SKM-1 (cell line): ENCODE results near the gene FBRSL1.

ENCODE experiments used
- DNase-seq: peaks from one replicate; lab custom pipeline; 2025; ENCODE audit not compliant: unreplicated experiment; lab: John Stamatoyannopoulos, UW

The FBRSL1 gene

DNA sequence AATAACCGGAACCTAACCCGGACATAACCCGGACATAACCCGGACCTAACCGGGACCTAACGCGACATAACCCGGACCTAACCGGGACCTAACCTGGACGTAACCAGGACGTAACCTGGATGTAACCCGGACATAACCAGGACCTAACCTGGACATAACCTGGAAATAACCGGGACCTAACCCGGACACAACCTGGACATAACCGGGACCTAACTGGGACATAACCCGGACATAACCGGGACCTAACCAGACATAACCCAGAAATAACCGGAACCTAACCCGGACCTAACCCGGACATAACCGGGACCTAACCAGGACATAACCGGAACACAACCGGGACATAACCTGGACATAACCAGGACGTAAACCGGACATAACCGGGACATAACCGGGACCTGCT is 6.7 kb upstream of the FBRSL1 start:
- DNase-seq: no peak

DNA sequence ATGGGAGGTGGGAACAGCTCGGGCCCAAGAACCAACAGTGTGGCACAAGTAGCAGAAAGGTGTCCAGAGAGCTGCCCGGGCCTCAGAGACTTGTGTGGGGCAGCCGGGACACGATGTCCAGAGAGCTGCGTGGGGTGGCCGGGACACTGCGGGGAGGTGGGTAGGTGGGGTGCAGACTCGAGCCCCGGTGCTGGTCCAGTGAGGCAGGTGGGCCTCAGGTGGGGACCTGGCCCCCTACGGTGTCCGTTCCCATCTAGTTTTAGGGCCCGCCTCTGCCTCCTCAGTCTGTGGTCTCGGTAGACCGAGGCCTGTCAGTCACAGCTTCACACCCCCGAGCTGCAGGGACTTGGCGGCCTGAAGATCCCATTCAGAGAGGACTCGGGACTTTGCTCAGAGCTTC is 6.3 kb upstream of the FBRSL1 start:
- no peak for DNase-seq

DNA sequence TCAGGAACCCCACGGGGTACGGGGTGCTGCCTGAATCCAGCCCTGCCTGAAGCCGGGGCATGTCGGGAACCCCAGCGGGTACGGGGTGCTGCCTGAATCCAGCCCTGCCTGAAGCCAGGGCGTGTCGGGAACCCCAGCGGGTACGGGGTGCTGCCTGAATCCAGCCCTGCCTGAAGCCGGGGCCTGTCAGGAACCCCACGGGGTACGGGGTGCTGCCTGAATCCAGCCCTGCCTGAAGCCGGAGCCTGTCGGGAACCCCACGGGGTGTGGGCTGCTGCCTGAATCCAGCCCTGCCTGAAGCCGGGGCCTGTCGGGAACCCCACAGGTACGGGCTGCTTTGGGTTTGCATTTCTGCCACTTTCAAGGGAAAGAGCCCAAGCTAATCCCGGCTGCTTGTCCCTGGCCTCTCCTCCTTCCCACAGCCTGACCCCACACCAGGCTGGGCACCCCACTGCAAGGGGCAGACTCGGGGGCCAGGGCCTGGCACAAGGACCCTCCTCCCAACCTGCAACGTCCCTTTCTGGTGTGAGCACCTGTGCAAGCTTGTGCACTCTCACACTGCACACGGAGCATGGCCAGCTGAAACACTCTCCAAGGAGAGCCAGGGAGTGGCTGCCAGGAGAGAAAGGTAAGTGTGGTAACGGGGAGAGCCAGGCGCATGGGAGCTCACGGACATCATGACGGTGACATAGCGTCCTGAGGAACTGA is 5.6 kb upstream of the FBRSL1 start:
- DNase-seq: no peak

DNA sequence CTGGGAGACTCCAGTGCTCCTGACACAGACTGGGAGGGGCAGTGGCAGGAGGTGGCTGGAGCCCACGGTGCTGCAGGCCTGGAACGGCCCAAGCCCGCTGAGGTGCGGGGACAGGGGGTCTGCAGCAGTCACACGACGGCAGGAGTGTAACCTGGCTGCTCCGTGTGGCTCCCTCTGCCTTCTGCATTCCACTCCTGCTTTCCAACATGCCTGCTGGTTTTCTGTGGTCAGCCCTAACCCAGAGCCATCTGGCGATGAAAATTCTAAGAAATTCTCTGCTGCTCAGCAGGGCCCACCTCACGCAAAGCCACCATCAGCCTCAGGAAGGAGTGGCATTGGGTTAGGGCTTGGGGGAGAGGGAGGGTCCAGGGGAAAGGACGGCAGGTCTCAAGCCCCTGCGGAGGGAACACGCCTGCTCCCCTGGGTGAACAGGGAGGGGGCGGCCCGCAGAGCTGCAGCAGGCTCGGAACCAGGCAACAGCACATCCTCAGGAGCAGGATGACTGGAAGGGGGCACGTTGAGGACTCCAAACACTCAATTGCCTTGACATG is 5.0 kb upstream of the FBRSL1 start:
- no peak for DNase-seq

DNA sequence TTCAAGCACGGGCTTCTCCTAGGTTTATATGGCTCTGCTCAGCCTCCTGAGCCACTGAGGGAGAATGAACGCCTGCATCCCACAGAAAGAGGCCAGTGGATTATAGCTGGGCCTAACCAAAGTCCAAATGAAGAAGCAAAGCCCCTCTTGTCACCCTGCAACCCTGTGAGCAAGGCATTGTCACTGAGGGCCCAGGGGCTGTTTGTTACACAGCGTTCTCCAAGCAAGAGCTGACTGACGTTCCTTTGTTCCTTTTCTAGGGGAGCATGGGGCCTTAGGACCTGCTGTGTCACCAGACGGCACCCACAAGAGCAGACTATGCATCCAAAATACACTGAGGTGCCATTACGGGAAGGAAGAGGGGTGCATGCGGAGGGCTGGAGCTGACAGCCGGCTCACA is 4.3 kb upstream of the FBRSL1 start:
- DNase-seq: no peak

DNA sequence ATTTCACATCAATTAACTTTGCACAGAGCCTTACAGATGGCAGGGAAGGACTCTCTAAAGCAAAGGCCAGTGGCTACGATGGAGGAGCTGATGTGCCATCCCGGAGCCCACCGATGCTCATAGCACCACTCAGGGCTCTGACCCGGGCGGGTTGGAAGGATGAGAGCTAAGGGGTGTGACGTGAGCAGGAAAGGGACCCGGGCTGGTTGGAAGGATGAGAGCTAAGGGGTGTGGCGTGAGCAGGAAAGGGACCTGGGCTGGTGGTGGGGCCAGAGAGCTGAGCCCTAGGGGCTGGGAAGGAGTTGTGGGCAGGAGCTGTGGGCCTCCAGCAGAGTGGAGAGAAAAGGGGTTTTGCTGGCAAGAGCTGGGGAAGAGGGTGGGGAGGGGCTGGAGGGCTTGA is 3.8 kb upstream of the FBRSL1 start:
- no peak for DNase-seq

DNA sequence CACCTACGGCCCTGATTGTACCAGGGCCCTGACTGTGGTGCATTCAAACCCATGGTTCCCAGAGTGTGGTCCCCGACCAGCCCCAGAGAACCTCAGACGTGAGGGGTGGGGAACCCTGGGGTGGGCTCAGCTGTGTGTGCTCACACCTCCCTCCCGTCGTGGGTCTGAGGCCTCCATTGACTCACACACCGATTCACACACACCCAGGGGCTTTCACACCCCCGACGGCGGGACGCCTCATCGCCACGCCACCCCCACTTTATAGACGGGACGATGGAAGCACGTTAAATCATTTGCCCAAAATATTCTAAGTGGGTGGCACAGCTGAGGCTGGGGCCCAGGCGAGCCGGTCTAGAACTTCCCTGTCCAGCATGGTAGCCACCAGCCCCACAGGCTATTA is 3.4 kb upstream of the FBRSL1 start:
- DNase-seq: no peak

DNA sequence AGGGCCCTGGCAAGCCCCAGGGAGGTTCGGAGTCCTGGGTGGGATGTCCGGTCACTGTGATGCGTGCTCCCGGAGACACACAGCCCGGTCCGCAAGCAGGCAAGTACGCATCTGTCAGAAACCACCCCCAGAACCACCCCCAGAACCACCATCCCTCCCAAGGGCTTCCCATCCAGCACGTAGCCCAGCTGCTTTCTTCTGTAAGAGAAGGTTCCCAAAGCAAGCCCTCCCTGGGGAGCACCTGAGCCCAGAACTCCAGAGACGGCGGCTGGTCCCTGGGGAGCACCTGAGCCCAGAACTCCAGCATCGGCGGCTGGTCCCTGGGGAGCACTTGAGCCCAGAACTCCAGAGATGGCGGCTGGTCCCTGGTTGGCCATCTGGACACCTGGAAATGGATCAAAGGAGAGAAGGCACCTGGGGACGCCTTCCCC is 2.6 kb upstream of the FBRSL1 start:
- DNase-seq: no peak

DNA sequence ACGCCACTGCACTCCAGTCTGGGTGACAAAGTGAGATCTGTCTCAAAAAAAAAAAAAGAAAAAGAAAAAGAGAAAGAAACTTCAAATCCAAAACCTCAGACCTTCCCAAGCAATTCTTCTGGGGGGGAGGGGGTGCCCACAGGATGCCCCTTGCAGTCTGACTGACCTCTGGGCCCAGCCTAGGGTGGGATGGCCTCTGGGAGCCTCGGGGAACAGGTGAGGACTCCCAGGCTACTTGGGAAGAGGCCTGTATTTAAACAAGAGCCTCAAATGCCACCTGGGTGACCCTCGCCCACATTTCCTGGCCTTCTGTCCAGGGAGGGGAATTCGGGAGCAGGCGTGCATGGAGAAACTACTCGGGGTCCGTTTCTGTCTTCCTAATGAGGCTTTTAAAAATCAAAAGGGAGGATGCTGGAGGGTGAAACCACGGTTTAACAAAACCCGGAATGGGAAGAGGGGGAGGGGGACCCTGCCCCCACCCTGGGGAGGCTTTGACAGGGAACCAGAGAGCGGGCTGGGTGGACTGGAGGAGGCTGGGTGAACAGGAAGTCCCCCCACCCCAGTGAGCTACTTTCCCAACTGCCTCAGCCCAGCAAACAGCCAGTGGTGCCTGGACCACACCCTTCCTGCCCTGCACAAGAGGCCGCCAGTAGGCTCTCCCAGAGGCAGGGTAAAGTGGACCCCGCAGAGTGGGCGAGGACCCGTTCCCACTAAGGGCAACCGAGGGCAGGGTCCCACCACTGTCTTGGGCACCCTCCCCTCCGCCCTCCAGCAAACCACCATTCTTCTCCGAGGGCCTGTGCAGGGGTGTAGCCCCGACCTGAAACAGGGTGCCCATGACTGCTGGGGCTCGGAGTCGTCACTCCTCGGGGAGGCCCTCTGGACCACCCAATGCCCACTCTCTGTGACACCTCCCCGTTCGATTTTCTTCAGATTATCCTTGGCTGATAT is 1.5 kb upstream of the FBRSL1 start:
- DNase-seq: peak; percentile 44

DNA sequence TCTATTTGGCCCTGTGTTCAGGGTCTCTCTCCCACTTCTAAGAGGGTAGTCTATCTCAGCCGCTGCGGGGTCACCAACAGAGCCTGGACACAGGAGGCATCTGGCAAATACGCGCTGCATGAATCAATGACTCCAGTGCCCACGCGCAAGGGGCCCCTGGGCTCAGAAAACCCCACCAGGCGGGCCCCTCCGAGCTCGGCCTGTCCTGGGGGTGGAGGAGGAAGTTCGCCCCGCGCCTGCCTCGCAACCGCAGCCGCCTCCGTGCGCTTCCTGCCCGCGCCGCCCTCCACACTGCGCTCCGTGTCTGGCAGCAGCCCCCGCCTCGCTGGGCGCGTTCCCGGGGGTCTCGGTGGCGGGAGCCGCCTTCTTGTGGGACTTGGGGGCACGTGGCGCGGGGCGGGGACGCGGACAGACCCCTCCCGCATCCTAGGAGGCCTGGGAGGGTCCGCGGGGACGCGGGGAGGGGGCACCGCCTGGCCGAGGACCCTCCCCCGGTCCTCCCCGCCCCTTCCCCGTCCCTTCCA is 811 bp upstream of the FBRSL1 start:
- no peak for DNase-seq

DNA sequence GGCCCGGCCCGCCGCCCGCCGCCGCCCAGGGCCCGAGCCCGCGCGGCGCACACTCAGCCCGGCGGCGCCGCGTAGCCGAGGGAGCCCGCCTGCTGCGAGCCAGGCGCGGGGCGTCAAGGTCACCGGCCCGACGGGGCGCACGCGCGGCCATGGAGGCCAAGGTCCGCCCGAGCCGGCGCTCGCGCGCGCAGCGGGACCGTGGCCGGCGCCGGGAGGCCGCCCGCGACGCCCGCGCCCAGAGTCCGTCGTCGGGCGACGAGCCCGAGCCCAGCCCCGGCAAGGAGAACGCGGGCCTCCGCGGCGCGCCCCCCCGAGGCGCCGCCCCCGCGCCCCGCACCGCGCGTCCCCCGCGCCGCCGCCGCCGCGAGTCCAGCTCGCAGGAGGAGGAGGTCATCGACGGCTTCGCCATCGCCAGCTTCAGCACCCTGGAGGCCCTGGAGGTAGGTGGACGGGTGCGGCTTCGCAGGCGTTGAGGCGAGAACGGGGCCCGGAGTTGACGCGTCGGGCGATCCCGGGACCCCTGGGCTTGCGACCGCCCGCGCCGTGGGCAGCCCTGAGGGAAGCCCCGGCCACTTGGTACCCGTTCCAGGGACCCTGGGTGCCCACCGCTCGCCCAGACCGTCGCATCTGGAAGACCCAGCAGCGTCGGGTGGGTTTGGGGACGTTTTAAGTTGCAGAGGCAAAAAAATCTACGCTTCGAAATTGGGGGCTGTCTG is 629 bp downstream of the FBRSL1 start:
- DNase-seq: no peak

DNA sequence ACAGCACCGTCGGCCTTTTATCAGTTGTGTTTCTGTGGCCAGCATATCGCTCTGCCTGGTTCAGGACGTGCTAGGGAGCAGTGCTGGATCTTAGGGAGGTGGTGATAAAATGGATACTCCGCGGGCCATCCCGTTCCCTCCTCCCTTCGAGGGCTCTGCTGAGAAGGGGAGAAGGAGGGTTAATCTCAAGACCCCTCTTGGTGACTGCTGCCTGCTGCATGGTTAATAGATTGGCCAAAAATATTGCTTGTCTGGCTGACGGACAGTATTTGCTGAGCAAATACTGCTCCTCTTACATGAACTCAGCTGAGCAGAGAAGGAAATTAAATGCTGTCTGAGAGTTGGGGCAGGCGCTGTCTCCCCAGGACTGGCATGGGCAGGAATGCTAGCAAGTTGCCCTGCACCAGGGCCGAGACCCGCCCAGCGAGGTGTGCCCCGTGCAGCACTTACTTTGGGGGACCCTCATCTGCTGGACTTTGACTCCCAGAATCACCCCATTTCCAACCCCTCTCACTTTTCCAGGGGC is 1.2 kb downstream of the FBRSL1 start:
- DNase-seq: no peak

DNA sequence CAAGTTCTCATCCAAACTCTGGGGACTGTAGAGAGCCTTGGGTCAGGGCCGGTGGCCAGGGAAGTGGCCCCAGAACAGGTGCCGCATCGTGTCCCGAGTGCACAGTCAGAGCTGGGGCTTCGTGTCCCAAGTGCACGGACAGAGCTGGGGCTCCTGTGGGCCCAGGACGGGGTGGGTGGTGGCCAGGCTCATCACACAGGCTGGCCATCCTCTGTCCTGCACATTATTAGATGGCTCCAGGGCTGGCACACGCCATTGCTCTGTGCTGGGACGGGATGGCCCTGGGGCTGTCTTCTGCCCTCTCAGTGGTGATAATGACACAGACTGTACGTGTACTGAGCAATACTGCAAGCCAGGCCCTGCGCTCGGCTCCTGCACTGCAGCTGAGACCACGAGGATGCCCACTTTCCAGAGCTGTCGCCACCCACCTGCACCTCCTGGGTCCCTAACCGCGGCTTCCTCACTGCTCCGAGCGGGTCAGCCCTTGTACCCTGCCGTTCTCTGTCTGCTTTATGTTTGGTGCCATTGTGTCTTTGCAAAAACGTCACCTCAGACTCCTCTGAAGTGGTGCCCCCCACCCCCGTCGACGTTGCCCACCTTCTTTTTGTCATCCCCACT is 1.9 kb downstream of the FBRSL1 start:
- no peak for DNase-seq

DNA sequence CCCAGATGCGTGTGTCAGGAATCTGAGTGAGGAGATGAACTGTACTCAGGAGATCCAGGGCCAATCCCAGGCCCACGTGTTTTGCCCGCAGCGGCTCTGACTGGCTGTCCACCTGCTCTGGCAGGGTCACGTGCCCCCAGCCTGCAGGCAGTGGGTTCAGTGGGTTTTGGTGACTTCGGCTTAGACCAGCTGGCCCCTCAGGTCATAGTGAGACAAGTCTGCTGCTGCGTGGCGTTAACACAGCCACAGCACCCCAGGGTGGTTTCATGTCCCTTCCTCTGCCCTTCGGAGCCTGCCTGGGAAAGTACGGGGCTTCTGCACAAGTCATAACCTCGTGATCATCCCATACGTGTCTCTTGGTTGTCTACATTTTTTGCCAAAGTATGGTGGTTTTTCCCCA is 2.6 kb downstream of the FBRSL1 start:
- DNase-seq: no peak

DNA sequence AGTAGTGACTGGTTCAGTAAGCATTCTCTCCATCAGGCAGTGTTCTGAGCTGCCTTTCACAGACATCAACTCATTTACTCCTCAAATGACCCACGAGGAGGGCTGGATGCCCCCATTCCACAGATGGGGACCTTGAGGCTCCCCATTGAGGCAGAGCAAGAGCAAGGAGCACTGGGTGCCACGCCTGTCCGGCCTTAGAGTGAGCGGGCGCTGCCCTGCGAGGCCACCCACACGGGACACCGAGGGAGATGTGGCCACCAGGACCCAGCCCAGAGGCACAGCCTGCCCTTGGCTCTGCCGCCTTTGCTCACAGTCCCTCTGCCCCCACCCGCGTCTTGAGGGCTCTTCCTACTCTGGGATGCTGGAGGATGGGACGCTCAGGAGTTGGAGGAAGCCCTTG is 3.0 kb downstream of the FBRSL1 start:
- DNase-seq: no peak

DNA sequence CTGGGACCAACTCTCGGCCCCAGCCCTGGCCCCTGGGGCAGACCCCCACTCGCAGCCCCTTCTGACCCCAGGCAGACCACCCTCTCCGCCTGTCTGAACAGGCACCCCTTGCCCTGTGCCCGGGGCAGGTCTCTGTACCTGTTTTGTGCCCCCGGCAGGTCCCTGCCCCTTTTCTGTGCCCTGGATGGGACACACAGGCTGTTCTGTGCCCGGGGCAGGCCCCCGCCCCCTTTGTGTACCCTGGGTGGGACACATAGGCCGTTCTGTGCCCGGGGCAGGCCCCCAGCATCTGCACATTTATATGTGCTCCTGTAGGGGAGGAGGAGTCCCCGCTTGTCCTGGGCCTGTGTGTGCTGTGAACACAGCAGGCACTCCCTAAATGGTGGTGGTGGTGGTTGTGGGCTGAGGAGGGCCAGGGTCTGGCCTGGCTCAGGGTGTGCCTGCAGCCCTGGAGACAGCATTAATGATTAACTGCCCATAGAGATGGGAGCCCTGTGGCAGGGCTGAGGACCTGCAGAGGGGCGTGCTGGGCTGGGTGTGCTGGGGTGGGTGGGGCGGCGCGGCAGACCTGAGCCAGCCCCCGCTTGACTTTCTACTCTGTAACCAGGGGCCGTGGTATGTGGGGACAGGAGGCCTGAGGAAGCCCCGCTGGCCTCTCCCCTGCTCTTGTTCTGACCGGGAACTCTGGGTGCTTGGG is 3.7 kb downstream of the FBRSL1 start:
- no peak for DNase-seq

DNA sequence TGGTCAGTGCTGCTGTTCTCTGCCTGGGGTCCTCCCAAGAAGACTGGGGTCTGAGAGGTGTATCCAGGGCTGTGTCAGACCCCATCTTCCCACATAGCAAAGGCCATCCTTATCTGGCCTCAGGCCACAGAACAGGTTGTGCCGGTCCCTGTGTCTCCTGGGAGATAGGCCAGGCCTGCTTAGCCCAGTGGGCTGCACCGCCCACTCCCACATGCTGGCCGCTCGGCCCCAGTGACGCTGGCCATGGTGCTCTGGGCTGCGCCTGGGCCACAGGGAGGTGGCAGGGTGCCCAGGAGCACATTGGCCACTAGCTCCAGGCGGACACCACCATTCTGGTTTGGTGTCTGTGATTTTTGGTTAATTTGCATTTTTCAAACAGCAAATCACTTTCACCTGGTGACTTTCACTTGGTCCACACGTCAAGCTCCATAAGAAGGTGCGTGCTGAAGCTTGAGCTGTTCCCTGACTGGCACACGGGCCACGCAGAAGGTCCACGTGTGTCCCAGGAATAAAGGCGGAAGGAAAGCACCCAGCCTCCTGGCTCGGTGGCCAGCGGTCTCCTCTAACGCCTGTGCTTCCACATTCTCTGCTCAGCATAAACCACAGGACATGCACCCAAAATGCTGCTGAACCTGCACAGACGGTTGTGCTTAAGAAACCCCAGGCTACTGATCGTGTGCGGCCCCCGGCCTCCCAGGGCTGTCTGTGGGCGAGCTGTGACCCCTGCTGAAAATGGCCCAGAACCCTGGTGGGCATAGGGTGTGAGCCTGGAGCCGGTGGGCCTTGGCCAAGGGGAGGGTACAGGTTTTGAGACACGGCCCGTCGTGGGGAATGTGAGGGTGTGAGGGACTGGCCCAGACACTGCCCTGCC is 4.6 kb downstream of the FBRSL1 start:
- no peak for DNase-seq

DNA sequence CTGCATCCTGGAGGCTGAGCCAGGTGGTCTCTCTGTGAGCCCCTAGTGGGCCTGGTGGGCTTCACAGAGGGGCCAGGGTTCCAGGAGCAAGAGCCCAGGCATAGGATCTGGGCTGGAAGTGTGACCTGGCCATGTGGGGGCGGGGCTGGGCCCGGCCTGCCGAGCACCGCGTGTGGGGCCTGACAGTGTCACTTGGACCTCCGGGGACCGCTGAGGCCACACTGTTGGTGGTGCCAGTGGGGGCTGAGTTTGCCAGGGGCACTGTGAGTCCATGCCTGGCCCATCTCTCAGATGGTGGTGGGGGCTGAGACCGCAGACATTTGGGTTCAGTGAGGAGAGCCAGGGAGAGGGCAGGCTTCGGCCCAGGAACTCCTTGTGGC is 5.2 kb downstream of the FBRSL1 start:
- no peak for DNase-seq
